Neural progenitor cell (in vitro differentiated cells): ENCODE data around the gene QSOX1.

Experiments used
- CTCF ChIP-seq: fragments of 200-600 bp; sonication (generic); IDR thresholded peaks from 2 replicates; pipeline ENCODE4 v1.5.1; 2017; ENCODE audit warnings: antibody characterized with exemption, mild to moderate bottlenecking
- EZH2 ChIP-seq: fragments of 200-600 bp; sonication (generic); IDR thresholded peaks from 2 replicates; pipeline ENCODE4 v1.6.1; 2017; ENCODE audit warnings: antibody characterized with exemption, mild to moderate bottlenecking, moderate library complexity
- EZH2phosphoT487 ChIP-seq: fragments of 200-600 bp; sonication (generic); IDR thresholded peaks from 2 replicates; pipeline ENCODE4 v1.6.1; 2017; ENCODE audit warnings: antibody characterized with exemption

- TF ChIP-seq CTCF: no peak
- TF ChIP-seq EZH2: no peak
- no peak for TF ChIP-seq EZH2phosphoT487
Observed at GRCh38 chr1:180187626-180188025, 33.0 kb downstream of the QSOX1 start.
